Activated CD8-positive, alpha-beta T cell treated with anti-CD3 and anti-CD28 coated beads for 36 hours (primary cell): Measurements from ENCODE around the gene ATP1A4. TPM values are rescaled to one million over a fixed set of nuclear protein-coding genes. Genes with fewer than 3 reads are reported as not detected.

Experiments
- ATAC-seq: fragments of 200-7000 bp; cut with Tn5 transposase; one replicate; pipeline ENCODE4 v1.10.0; 2021; ENCODE audit warnings: mild to moderate bottlenecking, moderate library complexity
- CTCF ChIA-PET: fragments of 350-600 bp; sonication (Branson Sonifier 250); formaldehyde crosslinking; loops from one replicate; lab custom pipeline; 2021; ENCODE audit warnings: antibody characterized with exemption; lab: Charles Lee
- POLR2A ChIA-PET: fragments of 350-600 bp; sonication (Branson Sonifier 250); formaldehyde crosslinking; loops from one replicate; lab custom pipeline; 2021; ENCODE audit warnings: antibody characterized with exemption; lab: Charles Lee
- DNase-seq: peaks from one replicate; pipeline ENCODE4 v3.0.0-alpha.2; 2020
- H3K27ac Mint-ChIP-seq: one replicate; pipeline ENCODE4 v1.8.0; 2021; ENCODE audit warnings: mild to moderate bottlenecking, mixed read lengths
- H3K27me3 Mint-ChIP-seq: one replicate; pipeline ENCODE4 v1.8.0; 2021; ENCODE audit warnings: mixed read lengths
- H3K36me3 Mint-ChIP-seq: one replicate; pipeline ENCODE4 v1.8.0; 2021; ENCODE audit warnings: low read depth, mixed read lengths
- H3K4me1 Mint-ChIP-seq: one replicate; pipeline ENCODE4 v1.8.0; 2021; ENCODE audit warnings: low read depth, mixed read lengths
- H3K4me3 Mint-ChIP-seq: one replicate; pipeline ENCODE4 v1.8.0; 2021; ENCODE audit warnings: mild to moderate bottlenecking, moderate library complexity, mixed read lengths
- H3K9me3 Mint-ChIP-seq: one replicate; pipeline ENCODE4 v1.8.0; 2021; ENCODE audit warnings: mixed read lengths
- intact Hi-C: fragments of 100-400 bp; cut with micrococcal nuclease; formaldehyde crosslinking; loops from one replicate; pipeline ENCODE4 v1.10.0; 2022
- total RNA-seq, 2 experiments: library from RNA; stranded (reverse); gene quantifications; one replicate each; pipeline ENCODE4 v1.2.3, GENCODE V29; 2021
- TF ChIP-seq, protein P1 (sequence below): fragments of 200-600 bp; IDR thresholded peaks from one replicate; pipeline ENCODE4 v1.8.0; 2022; ENCODE audit warnings: antibody characterized with exemption, mild to moderate bottlenecking

ATP1A4 gene
- total RNA-seq, 2 experiments from 2014 or later: not detected

DNA sequence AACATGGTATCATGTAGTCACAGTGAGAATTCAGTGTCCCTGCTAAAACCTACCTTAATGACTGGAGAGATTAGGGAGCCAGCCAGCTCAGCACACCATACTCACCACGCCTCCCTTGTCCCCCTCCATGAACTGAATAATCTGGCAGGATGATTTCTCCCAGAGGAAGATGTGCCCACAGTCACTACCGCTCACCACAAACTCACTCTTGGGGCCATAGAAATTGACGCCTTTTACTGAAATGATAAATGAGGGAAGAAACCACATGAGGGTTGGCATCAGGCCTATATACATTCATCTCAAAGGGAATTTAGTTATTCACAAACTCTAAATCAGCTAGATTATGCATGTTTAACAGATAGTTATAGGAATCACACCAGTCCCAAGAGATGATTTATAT lies 71.1 kb downstream of the ATP1A4 start:
- Mint-ChIP-seq H3K4me1 (no peaks in the 10 kb centered on the region), H3K9me3 (no peaks in the 10 kb centered on the region), H3K27me3 (no peaks in the 10 kb centered on the region), H3K27ac (no peak overlapping the region), H3K36me3 (peaks cover 12% of the 10 kb centered on the region), H3K4me3 (no peak overlapping the region)
- CTCF ChIA-PET: interaction anchor here (1.0 to 3.9 kb wide), 3 partner anchors 29 to 137 kb away, joined by 4 to 20 read pairs (median 13); no protein-coding TSS in a partner anchor
- TF ChIP-seq, protein P1, sequence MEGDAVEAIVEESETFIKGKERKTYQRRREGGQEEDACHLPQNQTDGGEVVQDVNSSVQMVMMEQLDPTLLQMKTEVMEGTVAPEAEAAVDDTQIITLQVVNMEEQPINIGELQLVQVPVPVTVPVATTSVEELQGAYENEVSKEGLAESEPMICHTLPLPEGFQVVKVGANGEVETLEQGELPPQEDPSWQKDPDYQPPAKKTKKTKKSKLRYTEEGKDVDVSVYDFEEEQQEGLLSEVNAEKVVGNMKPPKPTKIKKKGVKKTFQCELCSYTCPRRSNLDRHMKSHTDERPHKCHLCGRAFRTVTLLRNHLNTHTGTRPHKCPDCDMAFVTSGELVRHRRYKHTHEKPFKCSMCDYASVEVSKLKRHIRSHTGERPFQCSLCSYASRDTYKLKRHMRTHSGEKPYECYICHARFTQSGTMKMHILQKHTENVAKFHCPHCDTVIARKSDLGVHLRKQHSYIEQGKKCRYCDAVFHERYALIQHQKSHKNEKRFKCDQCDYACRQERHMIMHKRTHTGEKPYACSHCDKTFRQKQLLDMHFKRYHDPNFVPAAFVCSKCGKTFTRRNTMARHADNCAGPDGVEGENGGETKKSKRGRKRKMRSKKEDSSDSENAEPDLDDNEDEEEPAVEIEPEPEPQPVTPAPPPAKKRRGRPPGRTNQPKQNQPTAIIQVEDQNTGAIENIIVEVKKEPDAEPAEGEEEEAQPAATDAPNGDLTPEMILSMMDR: no peak
- intact Hi-C loops: no loop called here
- POLR2A ChIA-PET: interaction anchor here (1.8 kb wide), 1 partner anchor 16 kb away, joined by 5 read pairs; no protein-coding TSS in a partner anchor
- no peak for ATAC-seq
- DNase-seq: no peak

DNA sequence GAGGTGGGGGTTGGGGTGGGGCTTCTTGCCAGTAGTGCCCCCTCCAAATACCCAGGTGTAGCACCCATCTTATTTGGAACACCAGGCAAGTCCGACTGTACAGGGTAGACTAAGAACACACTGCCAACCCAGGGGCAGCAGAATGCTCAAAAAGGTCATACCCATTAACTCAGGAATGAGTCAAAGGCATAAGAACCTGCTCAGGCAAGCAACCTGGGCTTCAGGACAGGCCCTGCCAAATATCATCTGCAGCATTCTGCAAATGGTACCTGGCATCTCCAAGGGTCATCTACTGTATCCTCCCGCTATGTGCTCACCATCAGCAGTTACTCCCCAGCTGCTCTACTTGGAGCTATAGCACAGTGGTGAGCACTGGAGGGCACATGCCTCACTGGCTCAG lies 73.2 kb downstream of the ATP1A4 start:
- Mint-ChIP-seq H3K27ac (no peak overlapping the region), H3K9me3 (no peaks in the 10 kb centered on the region), H3K4me3 (no peak overlapping the region), H3K27me3 (no peaks in the 10 kb centered on the region), H3K4me1 (no peaks in the 10 kb centered on the region), H3K36me3 (peaks cover 19% of the 10 kb centered on the region)
- DNase-seq: no peak
- ChIA-PET CTCF (no interaction called here), POLR2A (no interaction called here)
- intact Hi-C loops: no loop called here
- ATAC-seq: no peak
- TF ChIP-seq, protein P1: no peak

DNA sequence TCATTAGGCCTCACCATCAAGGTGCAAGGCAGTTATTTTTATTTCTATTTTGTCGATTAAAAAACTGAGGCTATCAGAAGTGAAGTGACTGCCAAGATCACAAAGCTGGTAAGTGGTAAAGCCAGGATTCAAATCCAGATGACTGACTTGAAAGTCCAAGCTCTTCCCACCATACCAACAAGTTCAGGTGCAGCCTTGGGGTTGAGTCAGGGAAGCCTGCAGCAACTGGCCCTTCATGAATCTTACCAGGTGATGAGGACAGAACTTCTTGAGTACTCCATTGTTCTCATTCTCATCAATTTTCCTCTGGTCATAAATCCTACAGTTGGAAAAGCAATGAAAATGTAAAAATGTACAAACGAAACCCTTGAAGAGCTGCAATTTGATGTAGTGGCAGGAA lies 73.9 kb downstream of the ATP1A4 start:
- no peaks in the 10 kb centered on the region for H3K4me1 Mint-ChIP-seq
- no peak overlapping the region for H3K27ac Mint-ChIP-seq

DNA sequence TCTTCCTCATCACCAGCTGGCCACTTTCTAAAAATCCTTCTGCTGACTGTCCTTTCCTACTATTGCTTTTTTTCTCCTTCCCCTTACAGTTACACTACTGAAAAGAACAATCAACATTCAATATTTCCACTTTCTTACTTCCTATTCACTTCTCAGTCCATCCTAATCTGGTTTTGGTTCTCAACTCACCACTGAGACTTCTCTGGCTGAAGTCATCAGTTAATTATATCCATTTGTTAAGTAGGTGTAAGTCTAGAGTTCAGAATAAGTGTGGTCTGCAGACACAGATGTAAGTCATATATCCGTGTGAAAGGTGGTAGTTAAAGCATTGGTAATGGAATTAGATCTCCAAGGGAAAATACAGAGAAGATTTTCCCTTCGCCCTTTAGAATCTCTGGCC lies 75.2 kb downstream of the ATP1A4 start:
- no peaks in the 10 kb centered on the region for H3K9me3 Mint-ChIP-seq
- H3K36me3 Mint-ChIP-seq: peaks cover 28% of the 10 kb centered on the region
- H3K27me3 Mint-ChIP-seq: no peaks in the 10 kb centered on the region
- no peak for ATAC-seq
- CTCF ChIA-PET: interaction anchor here (0.9 to 3.2 kb wide), 7 partner anchors 25 to 220 kb away, joined by 3 to 18 read pairs (median 5); partner anchors contain the start of gene KCNJ9
- H3K4me3 Mint-ChIP-seq: no peak overlapping the region
- no peak for DNase-seq
- TF ChIP-seq, protein P1: no peak
- no peak overlapping the region for H3K27ac Mint-ChIP-seq
- no peaks in the 10 kb centered on the region for H3K4me1 Mint-ChIP-seq
- intact Hi-C loops: no loop called here
- POLR2A ChIA-PET: interaction anchor here (0.9 kb wide), 1 partner anchor 16 kb away, joined by 3 read pairs; no protein-coding TSS in a partner anchor

More for the DNA sequence above, 73.9 kb downstream of the ATP1A4 start:
- Mint-ChIP-seq H3K9me3 (no peaks in the 10 kb centered on the region), H3K27me3 (no peaks in the 10 kb centered on the region), H3K36me3 (peaks cover 20% of the 10 kb centered on the region), H3K4me3 (no peak overlapping the region)
- DNase-seq (no peak), ATAC-seq (no peak)
- TF ChIP-seq, protein P1: no peak
- intact Hi-C loops: no loop called here
- CTCF ChIA-PET: interaction anchor here (0.9 to 1.8 kb wide), 3 partner anchors 27 to 67 kb away, joined by 3 to 5 read pairs (median 5); no protein-coding TSS in a partner anchor
- POLR2A ChIA-PET: no interaction called here

DNA sequence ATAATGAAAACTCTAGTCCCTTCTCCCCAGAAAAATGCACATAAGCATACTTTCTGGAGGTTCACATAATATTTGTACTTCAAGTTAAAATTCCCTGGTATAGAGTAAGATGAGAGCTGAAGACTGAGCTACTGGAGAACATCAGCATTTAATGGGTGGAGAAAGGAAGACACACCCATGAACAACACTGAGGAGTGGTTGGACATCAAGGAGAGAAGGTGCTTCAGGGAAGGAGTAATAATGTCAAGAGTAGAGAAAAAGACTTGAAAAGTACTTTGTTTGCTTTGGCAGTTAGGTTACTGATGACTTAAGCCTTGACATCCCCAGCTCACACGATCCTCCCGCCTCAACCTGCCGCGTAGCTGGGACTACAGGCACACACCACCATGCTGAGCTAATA lies 75.6 kb downstream of the ATP1A4 start:
- ChIA-PET CTCF (interaction anchor here (0.9 to 3.2 kb wide), 5 partner anchors 24 to 221 kb away, joined by 3 to 18 read pairs (median 5); no protein-coding TSS in a partner anchor), POLR2A (interaction anchor here (0.9 kb wide), 1 partner anchor 16 kb away, joined by 3 read pairs; no protein-coding TSS in a partner anchor)
- ATAC-seq: no peak
- intact Hi-C loops: no loop called here
- Mint-ChIP-seq H3K4me1 (no peaks in the 10 kb centered on the region), H3K4me3 (no peak overlapping the region), H3K9me3 (no peaks in the 10 kb centered on the region), H3K27ac (no peak overlapping the region), H3K36me3 (peaks cover 27% of the 10 kb centered on the region), H3K27me3 (no peaks in the 10 kb centered on the region)
- TF ChIP-seq, protein P1: no peak
- DNase-seq: no peak
